WI38 (cell line): ENCODE data around the gene SNX32.

Experiments
- H3K4me3 ChIP-seq: 2 replicates; pipeline ENCODE4 v1.5.1; 2011; ENCODE audit warnings: low read depth, mild to moderate bottlenecking, control low read depth, low read length
- CTCF ChIP-seq: IDR thresholded peaks from 2 replicates; pipeline ENCODE4 v1.5.1; 2012; ENCODE audit warnings: low read depth, mild to moderate bottlenecking, control low read depth, low read length

The SNX32 gene

DNA sequence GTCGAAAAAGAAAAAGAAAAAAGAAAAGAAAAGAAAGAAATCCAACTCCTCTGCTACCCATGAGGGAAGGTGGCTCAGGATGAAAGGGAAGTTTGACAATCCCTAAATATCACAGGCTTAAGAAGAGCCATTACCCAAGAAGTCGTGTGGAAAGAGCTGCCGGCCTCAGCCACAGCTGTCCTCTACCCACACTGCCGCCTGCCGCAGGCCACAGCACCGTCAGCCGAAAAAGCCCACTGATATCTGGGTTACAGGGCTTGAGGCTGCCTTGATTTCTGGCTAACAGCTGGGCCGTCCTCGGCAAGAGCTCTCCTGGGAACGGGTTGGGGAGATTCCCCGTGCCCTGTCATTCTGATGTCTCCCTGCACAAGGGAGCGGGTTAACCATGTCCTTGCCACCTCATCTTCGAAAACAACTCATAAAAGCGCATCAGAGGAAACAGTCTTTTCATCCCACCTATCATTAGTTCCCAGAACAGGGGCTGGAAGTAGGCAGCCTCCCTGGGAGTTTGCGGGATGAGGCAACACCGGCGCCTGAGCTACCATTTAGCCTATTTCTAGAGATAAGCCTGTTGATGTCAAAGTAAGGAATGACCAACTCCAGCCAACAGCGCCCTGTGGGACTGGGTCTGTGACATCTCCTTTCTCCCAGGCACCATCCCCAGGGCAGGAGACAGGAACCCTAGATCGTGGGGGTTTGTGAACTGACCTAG lies 21.8 kb upstream of the SNX32 start:
- TF ChIP-seq CTCF = no peak
- no peak overlapping the region for H3K4me3 ChIP-seq

DNA sequence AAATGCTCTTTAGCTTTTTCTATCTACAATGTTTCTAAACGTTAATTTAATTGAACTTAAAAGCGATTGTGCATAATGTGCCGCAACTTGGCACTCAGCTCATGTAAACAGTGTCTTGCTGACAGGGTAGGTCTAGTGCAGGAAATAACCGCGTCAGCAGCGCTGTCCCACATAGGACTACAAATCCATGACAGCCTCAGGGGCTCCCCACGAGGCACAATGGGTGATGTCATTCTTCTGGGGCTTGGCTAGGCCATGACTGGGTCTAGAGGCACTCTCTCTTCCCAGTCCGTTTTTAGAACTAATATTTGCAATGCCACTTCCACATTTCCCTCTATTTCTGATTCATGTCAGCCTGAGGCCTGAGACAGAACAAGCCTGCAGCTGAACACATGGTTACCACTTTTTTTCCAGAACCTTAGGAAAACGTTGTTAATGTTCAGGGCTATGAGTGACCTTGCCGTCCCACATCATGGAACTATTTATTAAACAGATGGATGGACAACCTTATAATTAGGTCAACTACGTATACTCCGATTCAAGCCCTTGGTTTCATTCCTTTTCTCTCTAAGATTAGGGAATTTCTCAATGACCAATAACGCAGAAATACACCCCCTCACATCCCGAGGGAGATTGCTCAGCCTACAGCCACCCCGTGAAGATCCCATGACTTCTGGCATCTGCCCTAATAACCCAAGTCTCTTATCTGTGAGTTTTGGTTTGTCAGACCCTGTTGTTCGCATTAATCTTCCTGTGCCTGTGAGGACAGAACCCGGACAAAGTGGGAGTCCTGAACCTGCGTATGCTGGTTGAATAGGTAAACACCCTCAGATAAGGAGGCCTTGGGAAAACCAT lies 19.4 kb upstream of the SNX32 start:
- H3K4me3 ChIP-seq = no peak overlapping the region
- no peak for TF ChIP-seq CTCF

- no peak overlapping the region for H3K4me3 ChIP-seq
- no peak for TF ChIP-seq CTCF
Observed at GRCh38 chr11:65814986-65815565, 18.7 kb upstream of the SNX32 start.

GRCh38 chr11:65816696-65817095 lies 17.1 kb upstream of the SNX32 start:
- TF ChIP-seq CTCF = no peak
- H3K4me3 ChIP-seq = no peak overlapping the region

DNA sequence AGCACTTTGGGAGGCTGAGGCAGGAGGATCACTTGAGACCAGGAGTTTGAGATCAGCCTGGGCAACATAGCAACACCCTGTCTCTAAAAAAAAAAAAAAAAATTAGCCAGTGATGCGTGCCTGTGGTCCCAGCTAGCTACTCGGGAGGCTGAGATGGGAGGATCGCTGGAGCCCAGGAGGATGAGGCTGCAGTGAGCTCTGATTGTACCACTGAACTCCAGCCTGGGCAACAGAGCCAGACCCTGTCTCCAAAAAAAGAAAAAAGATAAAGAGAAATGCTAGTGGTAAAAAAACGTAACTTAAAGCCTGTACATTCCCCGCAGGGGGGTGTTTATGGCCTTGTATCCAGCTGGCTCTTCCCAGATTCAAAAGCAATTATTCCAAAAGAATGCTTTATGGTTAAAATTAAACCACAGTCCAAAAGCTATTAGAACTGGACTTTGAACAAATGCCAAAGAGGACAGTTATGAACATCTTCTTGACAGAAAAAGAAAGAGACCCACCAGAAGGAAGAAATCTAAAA lies 16.4 kb upstream of the SNX32 start:
- TF ChIP-seq CTCF = no peak
- peak overlapping the region; percentile 56 for H3K4me3 ChIP-seq

GRCh38 chr11:65817835-65818680 lies 15.7 kb upstream of the SNX32 start:
- TF ChIP-seq CTCF = peak; percentile 94
- peak overlapping the region; percentile 56 for H3K4me3 ChIP-seq
